Hepatocyte (in vitro differentiated cells): ENCODE measurements around the gene VWA5B2. TPM values are rescaled to one million over a fixed set of nuclear protein-coding genes. Genes with fewer than 3 reads are reported as not detected.
A peak's percentile ranks its signal among the peaks of the same experiment; 100 is the strongest.

Experiments
- DNase-seq: peaks from one replicate; pipeline ENCODE4 v3.0.0-alpha.2; 2016; ENCODE audit warnings: low spot score
- H2AFZ ChIP-seq: fragments of 200-600 bp; sonication (generic); 2 replicates; pipeline ENCODE4 v1.6.0; 2016; ENCODE audit warnings: antibody characterized with exemption, mild to moderate bottlenecking
- H3K27ac ChIP-seq: fragments of 200-600 bp; sonication (generic); 2 replicates; pipeline ENCODE4 v1.5.1; 2016; ENCODE audit warnings: mild to moderate bottlenecking
- H3K27me3 ChIP-seq: fragments of 200-600 bp; sonication (generic); 2 replicates; pipeline ENCODE4 v1.6.1; 2016
- H3K36me3 ChIP-seq: fragments of 200-600 bp; sonication (generic); replicated peaks from 2 replicates; pipeline ENCODE4 v1.5.1; 2016; ENCODE audit warnings: low read depth; ENCODE audit not compliant: insufficient read depth
- H3K4me1 ChIP-seq: fragments of 200-600 bp; sonication (generic); 2 replicates; pipeline ENCODE4 v1.5.1; 2016; ENCODE audit warnings: mild to moderate bottlenecking, moderate library complexity; ENCODE audit not compliant: insufficient read depth
- H3K4me2 ChIP-seq: fragments of 200-600 bp; sonication (generic); 2 replicates; pipeline ENCODE4 v1.6.0; 2016
- H3K4me3 ChIP-seq: fragments of 200-600 bp; sonication (generic); 2 replicates; pipeline ENCODE4 v1.5.1; 2016; ENCODE audit warnings: mild to moderate bottlenecking
- H3K79me2 ChIP-seq: fragments of 200-600 bp; sonication (generic); 2 replicates; pipeline ENCODE4 v1.6.0; 2017; ENCODE audit warnings: mild to moderate bottlenecking
- H3K9me2 ChIP-seq: fragments of 200-600 bp; sonication (generic); replicated peaks from 2 replicates; pipeline ENCODE4 v1.6.0; 2017; ENCODE audit warnings: mild to moderate bottlenecking; ENCODE audit not compliant: insufficient read depth
- H3K9me3 ChIP-seq: fragments of 200-600 bp; sonication (generic); 2 replicates; pipeline ENCODE4 v1.5.1; 2016; ENCODE audit warnings: low read depth, mild to moderate bottlenecking
- H4K20me1 ChIP-seq: fragments of 200-600 bp; sonication (generic); 2 replicates; pipeline ENCODE4 v1.6.0; 2016; ENCODE audit warnings: mild to moderate bottlenecking; ENCODE audit not compliant: insufficient read depth, poor library complexity, severe bottlenecking
- EZH2 ChIP-seq: fragments of 200-600 bp; sonication (generic); IDR thresholded peaks from 2 replicates; pipeline ENCODE4 v1.6.1; 2016; ENCODE audit warnings: antibody characterized with exemption, mild to moderate bottlenecking, borderline replicate concordance
- EZH2phosphoT487 ChIP-seq: fragments of 200-600 bp; sonication (generic); IDR thresholded peaks from one replicate; pipeline ENCODE4 v1.6.1; 2018; ENCODE audit warnings: antibody characterized with exemption, mild to moderate bottlenecking, low read depth, moderate library complexity; ENCODE audit not compliant: unreplicated experiment, severe bottlenecking
- whole genome bisulfite sequencing: methylation state at CpG from one replicate; pipeline ENCODE4 v1.1.6; 2016; ENCODE audit warnings: low lambda C conversion rate; ENCODE audit errors: missing lambda C conversion rate; 5-methylcytosine and 5-hydroxymethylcytosine counted together
- polyA plus RNA-seq: library from polyadenylated mRNA; unstranded; fragments of >200 nt; fragmentation: Nextera tagmentation; extraction: Ambion mirVana; gene quantifications from 2 replicates; pipeline ENCODE4 v1.2.1, GENCODE V29; 2016
- total RNA-seq: library from RNA; depleted of rRNA; stranded (reverse); fragments of >200 nt; gene quantifications from 2 replicates; pipeline ENCODE4 v1.2.3, GENCODE V29; 2014
- TF ChIP-seq, protein P1 (sequence below): fragments of 200-600 bp; sonication (generic); IDR thresholded peaks from 2 replicates; pipeline ENCODE4 v1.5.1; 2016; ENCODE audit warnings: antibody characterized with exemption, mild to moderate bottlenecking; ENCODE audit not compliant: poor library complexity

The VWA5B2 gene
- total RNA-seq, result 0.40 and 3.2 TPM in 2 replicates
- polyA plus RNA-seq, result 1.0 and 1.5 TPM in 2 replicates

DNA sequence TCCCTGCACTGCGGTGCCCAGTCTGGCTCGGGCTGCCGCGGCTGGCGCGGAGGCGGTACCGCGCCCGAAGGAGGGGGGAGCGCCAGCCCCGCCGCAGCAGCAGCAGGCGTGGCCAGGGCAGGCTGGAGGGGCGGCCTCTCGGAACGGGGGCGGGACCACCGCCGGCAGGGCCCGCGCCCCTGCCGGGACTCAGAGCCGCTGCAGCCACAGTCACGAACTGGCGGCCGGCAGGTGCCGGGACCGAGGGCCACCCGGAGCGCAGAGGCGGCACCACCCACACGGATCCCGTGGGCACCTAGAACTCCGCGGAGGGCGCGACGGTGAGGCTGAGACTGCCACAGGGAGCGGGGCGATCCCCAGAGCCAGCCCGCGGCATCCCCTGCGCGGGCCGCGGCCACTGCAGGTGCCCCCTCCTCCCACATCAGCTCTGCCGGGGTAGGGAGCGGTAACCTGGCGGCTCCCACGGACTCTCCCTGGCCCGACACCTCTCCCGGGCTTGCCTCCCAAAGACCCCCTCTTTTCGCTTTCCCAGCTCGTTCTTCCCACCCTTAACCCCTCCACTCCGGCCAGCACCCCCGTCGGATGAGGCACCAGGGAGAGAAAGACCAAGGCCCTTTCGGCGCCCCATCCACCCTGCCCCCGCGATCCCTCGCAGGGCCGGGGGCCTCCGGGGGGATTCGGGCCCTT, at the start of gene VWA5B2:
VWA5B2 (plus strand) TSS at position 192 of the 687 bp plus-strand sequence. CDS start 944 bp downstream, outside the sequence.
- peak within 1 kb of the TSS; percentile 66 for H2AFZ ChIP-seq
- no peaks in the 10 kb centered on the region for H3K79me2 ChIP-seq
- H3K36me3 ChIP-seq, result no peaks in the 10 kb centered on the region
- peak within 1 kb of the TSS; percentile 61 for H3K4me3 ChIP-seq
- peaks cover 12% of the 10 kb centered on the region for H3K4me1 ChIP-seq
- 4% methylated on average over 41 of the region's 66 CpGs for WGBS
- H3K27me3 ChIP-seq, result peaks cover 62% of the 10 kb centered on the region
- no peaks in the 10 kb centered on the region for H4K20me1 ChIP-seq
- TF ChIP-seq, protein P1, sequence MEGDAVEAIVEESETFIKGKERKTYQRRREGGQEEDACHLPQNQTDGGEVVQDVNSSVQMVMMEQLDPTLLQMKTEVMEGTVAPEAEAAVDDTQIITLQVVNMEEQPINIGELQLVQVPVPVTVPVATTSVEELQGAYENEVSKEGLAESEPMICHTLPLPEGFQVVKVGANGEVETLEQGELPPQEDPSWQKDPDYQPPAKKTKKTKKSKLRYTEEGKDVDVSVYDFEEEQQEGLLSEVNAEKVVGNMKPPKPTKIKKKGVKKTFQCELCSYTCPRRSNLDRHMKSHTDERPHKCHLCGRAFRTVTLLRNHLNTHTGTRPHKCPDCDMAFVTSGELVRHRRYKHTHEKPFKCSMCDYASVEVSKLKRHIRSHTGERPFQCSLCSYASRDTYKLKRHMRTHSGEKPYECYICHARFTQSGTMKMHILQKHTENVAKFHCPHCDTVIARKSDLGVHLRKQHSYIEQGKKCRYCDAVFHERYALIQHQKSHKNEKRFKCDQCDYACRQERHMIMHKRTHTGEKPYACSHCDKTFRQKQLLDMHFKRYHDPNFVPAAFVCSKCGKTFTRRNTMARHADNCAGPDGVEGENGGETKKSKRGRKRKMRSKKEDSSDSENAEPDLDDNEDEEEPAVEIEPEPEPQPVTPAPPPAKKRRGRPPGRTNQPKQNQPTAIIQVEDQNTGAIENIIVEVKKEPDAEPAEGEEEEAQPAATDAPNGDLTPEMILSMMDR, result peak; percentile 3
- TF ChIP-seq EZH2, result peak; percentile 54
- no peak for TF ChIP-seq EZH2phosphoT487
- no peaks in the 10 kb centered on the region for H3K9me3 ChIP-seq
- H3K4me2 ChIP-seq, result peak within 1 kb of the TSS; percentile 99
- no peaks in the 10 kb centered on the region for H3K9me2 ChIP-seq
- H3K27ac ChIP-seq, result no peak within 1 kb of the TSS
- DNase-seq, result peak; percentile 89

DNA sequence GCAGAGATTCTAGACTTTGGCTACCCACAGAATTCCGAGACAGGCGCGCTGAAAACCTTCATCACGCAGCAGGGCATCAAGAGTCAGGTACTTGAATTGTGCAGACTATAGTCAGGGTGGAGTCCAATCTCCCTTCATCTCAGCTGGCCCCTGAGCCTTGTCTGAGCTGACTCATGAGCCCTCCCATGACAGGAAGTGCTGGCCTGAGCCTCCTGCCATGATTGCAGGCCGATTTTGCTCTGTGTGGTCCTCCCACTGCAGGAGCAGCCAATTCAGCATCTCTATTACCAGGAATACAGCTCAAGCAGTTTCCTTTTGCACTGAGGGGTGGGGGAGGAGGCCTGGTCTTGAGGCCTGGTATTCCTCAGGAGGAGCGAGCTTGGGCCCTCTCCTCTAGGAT, 49.2 kb upstream of the VWA5B2 start:
- H2AFZ ChIP-seq, result no peak overlapping the region
- peaks cover 7% of the 10 kb centered on the region for H3K36me3 ChIP-seq
- 89% methylated on average over 6 of the region's 6 CpGs for WGBS
- DNase-seq, result no peak
- no peak for TF ChIP-seq EZH2
- TF ChIP-seq, protein P1, result no peak
- no peak for TF ChIP-seq EZH2phosphoT487
- no peaks in the 10 kb centered on the region for H3K9me2 ChIP-seq
- peaks cover 16% of the 10 kb centered on the region for H3K4me1 ChIP-seq
- peaks cover 40% of the 10 kb centered on the region for H3K79me2 ChIP-seq
- no peak overlapping the region for H3K4me3 ChIP-seq
- H4K20me1 ChIP-seq, result peaks cover 21% of the 10 kb centered on the region
- H3K27ac ChIP-seq, result no peak overlapping the region
- H3K4me2 ChIP-seq, result no peak overlapping the region
- H3K27me3 ChIP-seq, result no peaks in the 10 kb centered on the region
- no peaks in the 10 kb centered on the region for H3K9me3 ChIP-seq

DNA sequence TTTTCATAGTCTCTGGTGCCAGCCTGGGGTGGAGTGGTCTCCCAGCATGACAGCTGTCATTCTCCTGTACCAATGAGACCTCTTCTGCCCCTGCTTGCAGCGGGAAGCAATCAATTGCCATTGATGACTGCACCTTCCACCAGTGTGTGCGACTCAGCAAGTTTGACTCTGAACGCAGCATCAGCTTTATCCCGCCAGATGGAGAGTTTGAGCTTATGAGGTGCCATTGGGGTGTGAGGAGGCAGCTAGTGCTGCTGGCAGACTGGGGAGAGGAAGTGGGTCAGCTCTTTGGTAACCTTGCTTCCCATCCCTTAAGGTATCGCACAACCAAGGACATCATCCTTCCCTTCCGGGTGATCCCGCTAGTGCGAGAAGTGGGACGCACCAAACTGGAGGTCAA, 47.8 kb upstream of the VWA5B2 start:
- peaks cover 33% of the 10 kb centered on the region for H3K79me2 ChIP-seq
- H2AFZ ChIP-seq, result no peak overlapping the region
- peaks cover 21% of the 10 kb centered on the region for H4K20me1 ChIP-seq
- no peak overlapping the region for H3K4me3 ChIP-seq
- no peaks in the 10 kb centered on the region for H3K9me2 ChIP-seq
- H3K4me2 ChIP-seq, result no peak overlapping the region
- no peak overlapping the region for H3K27ac ChIP-seq
- DNase-seq, result no peak
- 99% methylated on average over 9 of the region's 9 CpGs for WGBS
- TF ChIP-seq EZH2phosphoT487, result no peak
- no peak for TF ChIP-seq EZH2
- TF ChIP-seq, protein P1, result no peak
- H3K36me3 ChIP-seq, result peaks cover 7% of the 10 kb centered on the region
- H3K27me3 ChIP-seq, result no peaks in the 10 kb centered on the region
- no peaks in the 10 kb centered on the region for H3K9me3 ChIP-seq
- peaks cover 19% of the 10 kb centered on the region for H3K4me1 ChIP-seq
